ENCODE results near the gene LTBP1. TPM values are rescaled to one million over a fixed set of nuclear protein-coding genes. Genes with fewer than 3 reads are reported as not detected.

LTBP1 gene
- total and polyA plus RNA-seq, 4 donors = 5.8 to 57.6 (median 10.2) TPM

- TF ChIP-seq ATF3 (IDR thresholded peaks at IDR 0.05) (no peak), FOXA2 (IDR thresholded peaks at IDR 0.05) (no peak), FOXA1 (IDR thresholded peaks at IDR 0.05) (no peak), HNF4G (IDR thresholded peaks at IDR 0.05) (no peak), RAD21 (IDR thresholded peaks at IDR 0.05) (no peak), TAF1 (conservative IDR thresholded peaks at IDR 0.05) (no peak), HNF4A (conservative IDR thresholded peaks at IDR 0.05) (no peak), YY1 (IDR thresholded peaks at IDR 0.05) (no peak), JUND (IDR thresholded peaks at IDR 0.05) (no peak), GABPA (IDR thresholded peaks at IDR 0.05 in 1 of 2, conservative IDR thresholded peaks at IDR 0.05 in 1 of 2) (no peak), SP1 (IDR thresholded peaks at IDR 0.05) (no peak), MAX (IDR thresholded peaks at IDR 0.05) (no peak), NR2F2 (IDR thresholded peaks at IDR 0.05) (no peak)
- TF ChIP-seq, protein P1, sequence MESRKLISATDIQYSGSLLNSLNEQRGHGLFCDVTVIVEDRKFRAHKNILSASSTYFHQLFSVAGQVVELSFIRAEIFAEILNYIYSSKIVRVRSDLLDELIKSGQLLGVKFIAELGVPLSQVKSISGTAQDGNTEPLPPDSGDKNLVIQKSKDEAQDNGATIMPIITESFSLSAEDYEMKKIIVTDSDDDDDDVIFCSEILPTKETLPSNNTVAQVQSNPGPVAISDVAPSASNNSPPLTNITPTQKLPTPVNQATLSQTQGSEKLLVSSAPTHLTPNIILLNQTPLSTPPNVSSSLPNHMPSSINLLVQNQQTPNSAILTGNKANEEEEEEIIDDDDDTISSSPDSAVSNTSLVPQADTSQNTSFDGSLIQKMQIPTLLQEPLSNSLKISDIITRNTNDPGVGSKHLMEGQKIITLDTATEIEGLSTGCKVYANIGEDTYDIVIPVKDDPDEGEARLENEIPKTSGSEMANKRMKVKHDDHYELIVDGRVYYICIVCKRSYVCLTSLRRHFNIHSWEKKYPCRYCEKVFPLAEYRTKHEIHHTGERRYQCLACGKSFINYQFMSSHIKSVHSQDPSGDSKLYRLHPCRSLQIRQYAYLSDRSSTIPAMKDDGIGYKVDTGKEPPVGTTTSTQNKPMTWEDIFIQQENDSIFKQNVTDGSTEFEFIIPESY (IDR thresholded peaks at IDR 0.05) = no peak
- TF ChIP-seq, protein P2, sequence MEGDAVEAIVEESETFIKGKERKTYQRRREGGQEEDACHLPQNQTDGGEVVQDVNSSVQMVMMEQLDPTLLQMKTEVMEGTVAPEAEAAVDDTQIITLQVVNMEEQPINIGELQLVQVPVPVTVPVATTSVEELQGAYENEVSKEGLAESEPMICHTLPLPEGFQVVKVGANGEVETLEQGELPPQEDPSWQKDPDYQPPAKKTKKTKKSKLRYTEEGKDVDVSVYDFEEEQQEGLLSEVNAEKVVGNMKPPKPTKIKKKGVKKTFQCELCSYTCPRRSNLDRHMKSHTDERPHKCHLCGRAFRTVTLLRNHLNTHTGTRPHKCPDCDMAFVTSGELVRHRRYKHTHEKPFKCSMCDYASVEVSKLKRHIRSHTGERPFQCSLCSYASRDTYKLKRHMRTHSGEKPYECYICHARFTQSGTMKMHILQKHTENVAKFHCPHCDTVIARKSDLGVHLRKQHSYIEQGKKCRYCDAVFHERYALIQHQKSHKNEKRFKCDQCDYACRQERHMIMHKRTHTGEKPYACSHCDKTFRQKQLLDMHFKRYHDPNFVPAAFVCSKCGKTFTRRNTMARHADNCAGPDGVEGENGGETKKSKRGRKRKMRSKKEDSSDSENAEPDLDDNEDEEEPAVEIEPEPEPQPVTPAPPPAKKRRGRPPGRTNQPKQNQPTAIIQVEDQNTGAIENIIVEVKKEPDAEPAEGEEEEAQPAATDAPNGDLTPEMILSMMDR (IDR thresholded peaks at IDR 0.05; ENCODE audit: low read depth, low read length, missing input control) = no peak
- TF ChIP-seq, protein P3, sequence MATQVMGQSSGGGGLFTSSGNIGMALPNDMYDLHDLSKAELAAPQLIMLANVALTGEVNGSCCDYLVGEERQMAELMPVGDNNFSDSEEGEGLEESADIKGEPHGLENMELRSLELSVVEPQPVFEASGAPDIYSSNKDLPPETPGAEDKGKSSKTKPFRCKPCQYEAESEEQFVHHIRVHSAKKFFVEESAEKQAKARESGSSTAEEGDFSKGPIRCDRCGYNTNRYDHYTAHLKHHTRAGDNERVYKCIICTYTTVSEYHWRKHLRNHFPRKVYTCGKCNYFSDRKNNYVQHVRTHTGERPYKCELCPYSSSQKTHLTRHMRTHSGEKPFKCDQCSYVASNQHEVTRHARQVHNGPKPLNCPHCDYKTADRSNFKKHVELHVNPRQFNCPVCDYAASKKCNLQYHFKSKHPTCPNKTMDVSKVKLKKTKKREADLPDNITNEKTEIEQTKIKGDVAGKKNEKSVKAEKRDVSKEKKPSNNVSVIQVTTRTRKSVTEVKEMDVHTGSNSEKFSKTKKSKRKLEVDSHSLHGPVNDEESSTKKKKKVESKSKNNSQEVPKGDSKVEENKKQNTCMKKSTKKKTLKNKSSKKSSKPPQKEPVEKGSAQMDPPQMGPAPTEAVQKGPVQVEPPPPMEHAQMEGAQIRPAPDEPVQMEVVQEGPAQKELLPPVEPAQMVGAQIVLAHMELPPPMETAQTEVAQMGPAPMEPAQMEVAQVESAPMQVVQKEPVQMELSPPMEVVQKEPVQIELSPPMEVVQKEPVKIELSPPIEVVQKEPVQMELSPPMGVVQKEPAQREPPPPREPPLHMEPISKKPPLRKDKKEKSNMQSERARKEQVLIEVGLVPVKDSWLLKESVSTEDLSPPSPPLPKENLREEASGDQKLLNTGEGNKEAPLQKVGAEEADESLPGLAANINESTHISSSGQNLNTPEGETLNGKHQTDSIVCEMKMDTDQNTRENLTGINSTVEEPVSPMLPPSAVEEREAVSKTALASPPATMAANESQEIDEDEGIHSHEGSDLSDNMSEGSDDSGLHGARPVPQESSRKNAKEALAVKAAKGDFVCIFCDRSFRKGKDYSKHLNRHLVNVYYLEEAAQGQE (IDR thresholded peaks at IDR 0.05) = no peak
Measured at GRCh38 chr2:33409417-33409955, 462.7 kb downstream of the LTBP1 start.

DNA sequence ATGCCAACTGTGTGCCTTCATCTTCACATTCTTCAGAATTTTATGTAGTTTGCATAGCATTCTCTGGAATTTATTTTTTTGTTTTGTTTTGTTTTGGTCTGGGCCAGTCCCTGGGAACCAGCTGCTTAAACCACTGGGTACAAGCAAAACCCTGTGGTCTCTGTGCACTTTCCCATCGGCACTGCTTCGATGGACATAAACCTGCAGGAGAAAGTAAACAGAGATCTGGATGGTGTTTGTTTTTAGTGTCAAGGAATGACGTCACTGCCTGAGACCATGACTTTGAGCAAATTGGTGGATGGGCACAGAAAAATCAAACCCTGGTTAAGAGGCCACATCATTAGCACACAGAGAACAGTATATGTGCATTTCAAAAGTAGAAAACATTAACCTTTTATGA lies 465.0 kb downstream of the LTBP1 start:
- Histone ChIP-seq H3K4me1 (ENCODE audit: control insufficient read depth in 4 of 4, insufficient read depth in 4 of 4, low read length in 3 of 4) (no peaks in the 10 kb centered on the region), H3K9me3 (ENCODE audit: control insufficient read depth in 4 of 4, low read length in 3 of 4) (peaks cover 0 to 2% (median 0%) of the 10 kb centered on the region in 4 donors), H3K4me3 (ENCODE audit: low read depth in 1 of 3, low read length in 3 of 3) (no peak overlapping the region), H3K9ac (ENCODE audit: low read depth in 1 of 2, low read length in 2 of 2) (no peak overlapping the region), H3K36me3 (ENCODE audit: control insufficient read depth in 4 of 4, insufficient read depth in 3 of 4, low read depth in 1 of 4, low read length in 3 of 4) (no peaks in the 10 kb centered on the region), H3K27ac (ENCODE audit: low read depth in 1 of 2, low read length in 2 of 2) (no peak overlapping the region), H3K27me3 (ENCODE audit: control insufficient read depth in 4 of 4, insufficient read depth in 4 of 4, low read length in 3 of 4) (no peaks in the 10 kb centered on the region)
- no peak for DNase-seq (ENCODE audit: low spot score)
- TF ChIP-seq HNF4G (IDR thresholded peaks at IDR 0.05) (no peak), RXRA (IDR thresholded peaks at IDR 0.05) (no peak), RAD21 (IDR thresholded peaks at IDR 0.05) (no peak), YY1 (IDR thresholded peaks at IDR 0.05) (no peak), JUND (IDR thresholded peaks at IDR 0.05) (no peak), ATF3 (IDR thresholded peaks at IDR 0.05) (no peak)
- WGBS = 24% methylated on average over 3 of the region's 3 CpGs

More at GRCh38 chr2:33409417-33409955, 462.7 kb downstream of the LTBP1 start:
- no peaks in the 10 kb centered on the region for H3K36me3 ChIP-seq (ENCODE audit: control insufficient read depth in 4 of 4, insufficient read depth in 3 of 4, low read depth in 1 of 4, low read length in 3 of 4)
- peaks cover 0 to 2% (median 0%) of the 10 kb centered on the region in 4 donors for H3K9me3 ChIP-seq (ENCODE audit: control insufficient read depth in 4 of 4, low read length in 3 of 4)
- H3K4me3 ChIP-seq (ENCODE audit: low read depth in 1 of 3, low read length in 3 of 3) = no peak overlapping the region
- no peaks in the 10 kb centered on the region for H3K4me1 ChIP-seq (ENCODE audit: control insufficient read depth in 4 of 4, insufficient read depth in 4 of 4, low read length in 3 of 4)
- WGBS = 93% methylated on average over 1 of the region's 1 CpG
- H3K9ac ChIP-seq (ENCODE audit: low read depth in 1 of 2, low read length in 2 of 2) = no peak overlapping the region
- H3K27me3 ChIP-seq (ENCODE audit: control insufficient read depth in 4 of 4, insufficient read depth in 4 of 4, low read length in 3 of 4) = no peaks in the 10 kb centered on the region
- no peak overlapping the region for H3K27ac ChIP-seq (ENCODE audit: low read depth in 1 of 2, low read length in 2 of 2)
- DNase-seq (ENCODE audit: low spot score) = no peak

Data from liver (tissue), 9 donors.